ENCODE measurements around the gene KCND2.

GRCh38 chr7:120582916-120583315 lies 309.9 kb downstream of the KCND2 start:
- TF ChIP-seq, protein P1, sequence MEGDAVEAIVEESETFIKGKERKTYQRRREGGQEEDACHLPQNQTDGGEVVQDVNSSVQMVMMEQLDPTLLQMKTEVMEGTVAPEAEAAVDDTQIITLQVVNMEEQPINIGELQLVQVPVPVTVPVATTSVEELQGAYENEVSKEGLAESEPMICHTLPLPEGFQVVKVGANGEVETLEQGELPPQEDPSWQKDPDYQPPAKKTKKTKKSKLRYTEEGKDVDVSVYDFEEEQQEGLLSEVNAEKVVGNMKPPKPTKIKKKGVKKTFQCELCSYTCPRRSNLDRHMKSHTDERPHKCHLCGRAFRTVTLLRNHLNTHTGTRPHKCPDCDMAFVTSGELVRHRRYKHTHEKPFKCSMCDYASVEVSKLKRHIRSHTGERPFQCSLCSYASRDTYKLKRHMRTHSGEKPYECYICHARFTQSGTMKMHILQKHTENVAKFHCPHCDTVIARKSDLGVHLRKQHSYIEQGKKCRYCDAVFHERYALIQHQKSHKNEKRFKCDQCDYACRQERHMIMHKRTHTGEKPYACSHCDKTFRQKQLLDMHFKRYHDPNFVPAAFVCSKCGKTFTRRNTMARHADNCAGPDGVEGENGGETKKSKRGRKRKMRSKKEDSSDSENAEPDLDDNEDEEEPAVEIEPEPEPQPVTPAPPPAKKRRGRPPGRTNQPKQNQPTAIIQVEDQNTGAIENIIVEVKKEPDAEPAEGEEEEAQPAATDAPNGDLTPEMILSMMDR (IDR thresholded peaks at IDR 0.05 in 4 of 5, conservative IDR thresholded peaks at IDR 0.05 in 1 of 5), result no peak
- TF ChIP-seq POLR2A (IDR thresholded peaks at IDR 0.05), result no peak

Data from gastrocnemius medialis (tissue), 4 donors.